Hepatocyte (in vitro differentiated cells): ENCODE results near the gene RALGAPA2. TPM values are rescaled to one million over a fixed set of nuclear protein-coding genes. Genes with fewer than 3 reads are reported as not detected.

ENCODE experiments used
- DNase-seq: peaks from one replicate; pipeline ENCODE4 v3.0.0-alpha.2; 2016; ENCODE audit warnings: low spot score
- H2AFZ ChIP-seq: fragments of 200-600 bp; sonication (generic); 2 replicates; pipeline ENCODE4 v1.6.0; 2016; ENCODE audit warnings: antibody characterized with exemption, mild to moderate bottlenecking
- H3K27ac ChIP-seq: fragments of 200-600 bp; sonication (generic); 2 replicates; pipeline ENCODE4 v1.5.1; 2016; ENCODE audit warnings: mild to moderate bottlenecking
- H3K27me3 ChIP-seq: fragments of 200-600 bp; sonication (generic); 2 replicates; pipeline ENCODE4 v1.6.1; 2016
- H3K36me3 ChIP-seq: fragments of 200-600 bp; sonication (generic); replicated peaks from 2 replicates; pipeline ENCODE4 v1.5.1; 2016; ENCODE audit warnings: low read depth; ENCODE audit not compliant: insufficient read depth
- H3K4me1 ChIP-seq: fragments of 200-600 bp; sonication (generic); 2 replicates; pipeline ENCODE4 v1.5.1; 2016; ENCODE audit warnings: mild to moderate bottlenecking, moderate library complexity; ENCODE audit not compliant: insufficient read depth
- H3K4me2 ChIP-seq: fragments of 200-600 bp; sonication (generic); 2 replicates; pipeline ENCODE4 v1.6.0; 2016
- H3K4me3 ChIP-seq: fragments of 200-600 bp; sonication (generic); 2 replicates; pipeline ENCODE4 v1.5.1; 2016; ENCODE audit warnings: mild to moderate bottlenecking
- H3K79me2 ChIP-seq: fragments of 200-600 bp; sonication (generic); 2 replicates; pipeline ENCODE4 v1.6.0; 2017; ENCODE audit warnings: mild to moderate bottlenecking
- H3K9me2 ChIP-seq: fragments of 200-600 bp; sonication (generic); replicated peaks from 2 replicates; pipeline ENCODE4 v1.6.0; 2017; ENCODE audit warnings: mild to moderate bottlenecking; ENCODE audit not compliant: insufficient read depth
- H3K9me3 ChIP-seq: fragments of 200-600 bp; sonication (generic); 2 replicates; pipeline ENCODE4 v1.5.1; 2016; ENCODE audit warnings: low read depth, mild to moderate bottlenecking
- H4K20me1 ChIP-seq: fragments of 200-600 bp; sonication (generic); 2 replicates; pipeline ENCODE4 v1.6.0; 2016; ENCODE audit warnings: mild to moderate bottlenecking; ENCODE audit not compliant: insufficient read depth, poor library complexity, severe bottlenecking
- EZH2 ChIP-seq: fragments of 200-600 bp; sonication (generic); IDR thresholded peaks from 2 replicates; pipeline ENCODE4 v1.6.1; 2016; ENCODE audit warnings: antibody characterized with exemption, mild to moderate bottlenecking, borderline replicate concordance
- EZH2phosphoT487 ChIP-seq: fragments of 200-600 bp; sonication (generic); IDR thresholded peaks from one replicate; pipeline ENCODE4 v1.6.1; 2018; ENCODE audit warnings: antibody characterized with exemption, mild to moderate bottlenecking, low read depth, moderate library complexity; ENCODE audit not compliant: unreplicated experiment, severe bottlenecking
- WGBS: methylation state at CpG from one replicate; pipeline ENCODE4 v1.1.6; 2016; ENCODE audit warnings: low lambda C conversion rate; ENCODE audit errors: missing lambda C conversion rate; 5-methylcytosine and 5-hydroxymethylcytosine counted together
- polyA plus RNA-seq: library from polyadenylated mRNA; unstranded; fragments of >200 nt; fragmentation: Nextera tagmentation; extraction: Ambion mirVana; gene quantifications from 2 replicates; pipeline ENCODE4 v1.2.1, GENCODE V29; 2016
- total RNA-seq: library from RNA; depleted of rRNA; stranded (reverse); fragments of >200 nt; gene quantifications from 2 replicates; pipeline ENCODE4 v1.2.3, GENCODE V29; 2014
- TF ChIP-seq, protein P1 (sequence below): fragments of 200-600 bp; sonication (generic); IDR thresholded peaks from 2 replicates; pipeline ENCODE4 v1.5.1; 2016; ENCODE audit warnings: antibody characterized with exemption, mild to moderate bottlenecking; ENCODE audit not compliant: poor library complexity

Gene RALGAPA2
- total and polyA plus RNA-seq, 2 experiments from 2014 or later, result 16.8 to 35.3 TPM

DNA sequence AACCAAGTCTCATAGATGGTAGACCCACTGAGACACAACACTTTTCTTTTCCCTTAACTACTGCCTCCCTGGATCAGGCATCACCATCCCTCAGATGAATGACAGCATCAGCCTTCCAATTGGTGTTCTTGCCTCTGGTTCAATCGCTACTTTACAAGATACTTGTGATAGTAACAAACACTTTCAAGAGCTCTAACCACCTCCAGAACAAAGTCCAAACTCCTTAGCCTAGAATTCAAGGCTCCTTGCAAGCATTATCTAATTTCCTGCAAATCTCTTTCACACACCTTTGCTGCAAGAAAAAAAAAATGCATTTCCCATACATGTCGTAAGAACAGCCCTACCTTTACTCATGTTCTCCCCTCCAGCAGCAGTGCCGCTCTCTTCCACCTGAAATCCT, 33.1 kb downstream of the RALGAPA2 start:
- Histone ChIP-seq H3K9me2 (no peaks in the 10 kb centered on the region), H3K4me2 (no peak overlapping the region), H3K27ac (peak overlapping the region; percentile 39), H2AFZ (no peak overlapping the region), H3K9me3 (no peaks in the 10 kb centered on the region), H3K4me3 (no peak overlapping the region), H3K27me3 (no peaks in the 10 kb centered on the region), H3K4me1 (peaks cover 3% of the 10 kb centered on the region), H3K36me3 (no peaks in the 10 kb centered on the region), H4K20me1 (peaks cover 8% of the 10 kb centered on the region), H3K79me2 (peaks cover 46% of the 10 kb centered on the region)
- TF ChIP-seq EZH2phosphoT487 (no peak), EZH2 (no peak)
- TF ChIP-seq, protein P1, sequence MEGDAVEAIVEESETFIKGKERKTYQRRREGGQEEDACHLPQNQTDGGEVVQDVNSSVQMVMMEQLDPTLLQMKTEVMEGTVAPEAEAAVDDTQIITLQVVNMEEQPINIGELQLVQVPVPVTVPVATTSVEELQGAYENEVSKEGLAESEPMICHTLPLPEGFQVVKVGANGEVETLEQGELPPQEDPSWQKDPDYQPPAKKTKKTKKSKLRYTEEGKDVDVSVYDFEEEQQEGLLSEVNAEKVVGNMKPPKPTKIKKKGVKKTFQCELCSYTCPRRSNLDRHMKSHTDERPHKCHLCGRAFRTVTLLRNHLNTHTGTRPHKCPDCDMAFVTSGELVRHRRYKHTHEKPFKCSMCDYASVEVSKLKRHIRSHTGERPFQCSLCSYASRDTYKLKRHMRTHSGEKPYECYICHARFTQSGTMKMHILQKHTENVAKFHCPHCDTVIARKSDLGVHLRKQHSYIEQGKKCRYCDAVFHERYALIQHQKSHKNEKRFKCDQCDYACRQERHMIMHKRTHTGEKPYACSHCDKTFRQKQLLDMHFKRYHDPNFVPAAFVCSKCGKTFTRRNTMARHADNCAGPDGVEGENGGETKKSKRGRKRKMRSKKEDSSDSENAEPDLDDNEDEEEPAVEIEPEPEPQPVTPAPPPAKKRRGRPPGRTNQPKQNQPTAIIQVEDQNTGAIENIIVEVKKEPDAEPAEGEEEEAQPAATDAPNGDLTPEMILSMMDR, result no peak
- WGBS, result 86% methylated on average over 3 of the region's 3 CpGs
- peak; percentile 12 for DNase-seq

DNA sequence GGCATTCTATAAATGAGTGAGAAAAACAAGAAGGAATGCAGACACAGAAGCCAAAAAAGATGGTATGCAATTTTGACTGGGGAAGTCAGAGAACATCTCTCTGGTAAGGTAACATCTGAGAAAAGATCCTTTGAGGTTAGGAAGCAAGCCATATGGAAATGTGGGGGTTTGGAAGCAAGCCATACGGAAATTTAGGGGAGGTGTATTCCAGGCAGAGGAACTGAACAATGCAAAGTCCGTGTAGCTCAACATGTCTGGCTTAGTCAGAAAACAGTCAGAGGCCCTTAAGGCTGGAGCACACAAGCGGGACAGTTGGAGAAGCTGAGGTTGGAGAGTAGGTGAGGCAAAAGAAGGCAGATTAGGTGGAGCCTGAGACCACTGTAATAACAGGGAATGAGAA, 35.3 kb downstream of the RALGAPA2 start:
- 88% methylated on average over 3 of the region's 3 CpGs for WGBS
- H2AFZ ChIP-seq, result no peak overlapping the region
- H3K9me3 ChIP-seq, result no peaks in the 10 kb centered on the region
- no peak overlapping the region for H3K27ac ChIP-seq
- no peaks in the 10 kb centered on the region for H4K20me1 ChIP-seq
- peaks cover 25% of the 10 kb centered on the region for H3K79me2 ChIP-seq
- no peak for TF ChIP-seq EZH2
- TF ChIP-seq EZH2phosphoT487, result no peak
- TF ChIP-seq, protein P1, result no peak
- no peak for DNase-seq
- no peak overlapping the region for H3K4me3 ChIP-seq
- no peak overlapping the region for H3K4me2 ChIP-seq
- H3K27me3 ChIP-seq, result no peaks in the 10 kb centered on the region
- H3K36me3 ChIP-seq, result no peaks in the 10 kb centered on the region
- H3K4me1 ChIP-seq, result peaks cover 3% of the 10 kb centered on the region
- H3K9me2 ChIP-seq, result no peaks in the 10 kb centered on the region

DNA sequence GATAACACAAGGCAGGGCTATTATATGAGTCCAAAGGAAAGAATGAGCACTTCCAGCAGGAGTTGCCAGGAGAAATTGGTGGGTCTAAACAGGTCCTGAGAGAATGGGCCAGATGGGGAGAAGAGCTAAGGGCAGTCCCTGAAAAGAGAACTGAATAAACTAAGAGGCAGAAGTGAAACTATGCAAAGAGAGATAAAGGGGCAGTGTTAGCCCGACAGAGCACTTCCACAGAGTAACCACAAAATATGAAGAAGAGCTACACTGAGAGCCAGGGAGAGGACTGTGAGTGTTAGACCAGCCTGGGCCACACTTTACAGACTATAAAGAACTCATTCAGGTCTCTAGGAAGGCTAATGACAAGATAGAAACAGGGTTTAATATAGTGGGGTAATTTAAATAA, 43.8 kb downstream of the RALGAPA2 start:
- no peaks in the 10 kb centered on the region for H3K9me3 ChIP-seq
- no peaks in the 10 kb centered on the region for H3K9me2 ChIP-seq
- DNase-seq, result no peak
- H2AFZ ChIP-seq, result no peak overlapping the region
- H3K4me1 ChIP-seq, result no peaks in the 10 kb centered on the region
- no peak overlapping the region for H3K27ac ChIP-seq
- TF ChIP-seq EZH2phosphoT487, result no peak
- no peak for TF ChIP-seq EZH2
- TF ChIP-seq, protein P1, result no peak
- no peak overlapping the region for H3K4me3 ChIP-seq
- H3K4me2 ChIP-seq, result no peak overlapping the region
- 29% methylated on average over 1 of the region's 1 CpG for WGBS
- no peaks in the 10 kb centered on the region for H3K36me3 ChIP-seq
- no peaks in the 10 kb centered on the region for H3K27me3 ChIP-seq
- H3K79me2 ChIP-seq, result peaks cover 11% of the 10 kb centered on the region
- H4K20me1 ChIP-seq, result no peaks in the 10 kb centered on the region

DNA sequence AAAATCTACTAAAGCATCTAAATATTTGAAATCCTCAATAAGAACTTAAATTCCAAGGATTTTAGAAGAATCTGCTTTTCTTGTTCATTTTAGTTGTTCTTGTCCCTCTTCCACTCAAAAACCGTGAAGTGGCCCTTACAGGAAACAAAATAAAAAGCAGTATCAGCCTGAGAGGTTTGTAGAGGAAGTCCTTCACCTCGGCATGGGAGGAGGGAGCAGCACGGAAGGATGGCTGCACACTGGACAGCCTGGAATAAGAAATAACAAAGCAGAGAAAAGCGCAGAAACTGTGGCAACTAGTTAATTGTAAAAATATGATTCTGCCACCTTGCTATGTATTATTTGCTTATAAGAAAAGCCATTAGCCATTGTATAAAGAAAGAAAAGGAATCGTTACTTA, 46.1 kb downstream of the RALGAPA2 start:
- no peaks in the 10 kb centered on the region for H4K20me1 ChIP-seq
- H3K27me3 ChIP-seq, result no peaks in the 10 kb centered on the region
- no peak overlapping the region for H3K27ac ChIP-seq
- H3K79me2 ChIP-seq, result peaks cover 16% of the 10 kb centered on the region
- DNase-seq, result no peak
- no peaks in the 10 kb centered on the region for H3K9me3 ChIP-seq
- no peak overlapping the region for H2AFZ ChIP-seq
- H3K4me1 ChIP-seq, result no peaks in the 10 kb centered on the region
- H3K36me3 ChIP-seq, result no peaks in the 10 kb centered on the region
- 58% methylated on average over 5 of the region's 5 CpGs for WGBS
- no peak overlapping the region for H3K4me2 ChIP-seq
- H3K4me3 ChIP-seq, result no peak overlapping the region
- no peaks in the 10 kb centered on the region for H3K9me2 ChIP-seq
- no peak for TF ChIP-seq EZH2
- TF ChIP-seq, protein P1, result no peak
- TF ChIP-seq EZH2phosphoT487, result no peak
